ENCODE results near the gene CENPX.

The CENPX gene

GRCh38 chr17:81980122-81980521 lies 42.6 kb downstream of the CENPX start:
- Histone ChIP-seq H3K27ac (no peak overlapping the region), H3K9ac (no peak overlapping the region), H3K36me3 (ENCODE audit: control insufficient read depth, insufficient read depth, low read length) (no peaks in the 10 kb centered on the region), H3K4me3 (ENCODE audit: low read depth, low read length) (no peak overlapping the region), H3K9me3 (ENCODE audit: control insufficient read depth, low read length) (no peaks in the 10 kb centered on the region), H3K79me2 (peaks cover 11% of the 10 kb centered on the region), H3K27me3 (ENCODE audit: control insufficient read depth, insufficient read depth, low read length) (no peaks in the 10 kb centered on the region), H3K4me1 (peaks cover 10% of the 10 kb centered on the region), H3K4me2 (ENCODE audit: low read length) (no peak overlapping the region), H2AFZ (no peak overlapping the region)
- TF ChIP-seq, protein P1, sequence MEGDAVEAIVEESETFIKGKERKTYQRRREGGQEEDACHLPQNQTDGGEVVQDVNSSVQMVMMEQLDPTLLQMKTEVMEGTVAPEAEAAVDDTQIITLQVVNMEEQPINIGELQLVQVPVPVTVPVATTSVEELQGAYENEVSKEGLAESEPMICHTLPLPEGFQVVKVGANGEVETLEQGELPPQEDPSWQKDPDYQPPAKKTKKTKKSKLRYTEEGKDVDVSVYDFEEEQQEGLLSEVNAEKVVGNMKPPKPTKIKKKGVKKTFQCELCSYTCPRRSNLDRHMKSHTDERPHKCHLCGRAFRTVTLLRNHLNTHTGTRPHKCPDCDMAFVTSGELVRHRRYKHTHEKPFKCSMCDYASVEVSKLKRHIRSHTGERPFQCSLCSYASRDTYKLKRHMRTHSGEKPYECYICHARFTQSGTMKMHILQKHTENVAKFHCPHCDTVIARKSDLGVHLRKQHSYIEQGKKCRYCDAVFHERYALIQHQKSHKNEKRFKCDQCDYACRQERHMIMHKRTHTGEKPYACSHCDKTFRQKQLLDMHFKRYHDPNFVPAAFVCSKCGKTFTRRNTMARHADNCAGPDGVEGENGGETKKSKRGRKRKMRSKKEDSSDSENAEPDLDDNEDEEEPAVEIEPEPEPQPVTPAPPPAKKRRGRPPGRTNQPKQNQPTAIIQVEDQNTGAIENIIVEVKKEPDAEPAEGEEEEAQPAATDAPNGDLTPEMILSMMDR (IDR thresholded peaks at IDR 0.05) = no peak

GRCh38 chr17:81978524-81979298 lies 44.0 kb downstream of the CENPX start:
- H3K4me3 ChIP-seq (ENCODE audit: low read depth, low read length) = peak overlapping the region; percentile 93

GRCh38 chr17:81977211-81977808 lies 45.4 kb downstream of the CENPX start, which contains the start of gene ASPSCR1:
ASPSCR1 (plus strand) TSS chr17:81977629; CDS start chr17:81977647, 18 bp downstream.
- Histone ChIP-seq H3K4me1 (peaks cover 10% of the 10 kb centered on the region), H3K4me2 (ENCODE audit: low read length) (peak within 1 kb of the TSS; percentile 57), H3K79me2 (no peaks in the 10 kb centered on the region), H3K36me3 (ENCODE audit: control insufficient read depth, insufficient read depth, low read length) (no peaks in the 10 kb centered on the region), H3K27ac (peak within 1 kb of the TSS; percentile 52), H2AFZ (peak within 1 kb of the TSS; percentile 95), H3K9me3 (ENCODE audit: control insufficient read depth, low read length) (no peaks in the 10 kb centered on the region), H3K4me3 (ENCODE audit: low read depth, low read length) (peak within 1 kb of the TSS; percentile 93), H3K27me3 (ENCODE audit: control insufficient read depth, insufficient read depth, low read length) (no peaks in the 10 kb centered on the region), H3K9ac (peak within 1 kb of the TSS; percentile 31)
- TF ChIP-seq, protein P1 (IDR thresholded peaks at IDR 0.05) = no peak

More at GRCh38 chr17:81978524-81979298, 44.0 kb downstream of the CENPX start:
- H3K4me2 ChIP-seq (ENCODE audit: low read length) = peak overlapping the region; percentile 57
- H3K9me3 ChIP-seq (ENCODE audit: control insufficient read depth, low read length) = no peaks in the 10 kb centered on the region
- H2AFZ ChIP-seq = peak overlapping the region; percentile 8
- TF ChIP-seq, protein P1 (IDR thresholded peaks at IDR 0.05) = no peak
- H3K79me2 ChIP-seq = peaks cover 3% of the 10 kb centered on the region
- H3K36me3 ChIP-seq (ENCODE audit: control insufficient read depth, insufficient read depth, low read length) = no peaks in the 10 kb centered on the region
- H3K9ac ChIP-seq = no peak overlapping the region
- peaks cover 10% of the 10 kb centered on the region for H3K4me1 ChIP-seq
- peak overlapping the region; percentile 51 for H3K27ac ChIP-seq
- no peaks in the 10 kb centered on the region for H3K27me3 ChIP-seq (ENCODE audit: control insufficient read depth, insufficient read depth, low read length)

GRCh38 chr17:81976332-81977210 lies 46.1 kb downstream of the CENPX start:
- H3K79me2 ChIP-seq = no peaks in the 10 kb centered on the region
- H3K9ac ChIP-seq = no peak overlapping the region
- no peaks in the 10 kb centered on the region for H3K27me3 ChIP-seq (ENCODE audit: control insufficient read depth, insufficient read depth, low read length)
- H3K4me2 ChIP-seq (ENCODE audit: low read length) = peak overlapping the region; percentile 57
- H3K9me3 ChIP-seq (ENCODE audit: control insufficient read depth, low read length) = no peaks in the 10 kb centered on the region
- peak overlapping the region; percentile 52 for H3K27ac ChIP-seq
- H3K4me1 ChIP-seq = peaks cover 10% of the 10 kb centered on the region
- H3K36me3 ChIP-seq (ENCODE audit: control insufficient read depth, insufficient read depth, low read length) = no peaks in the 10 kb centered on the region
- H2AFZ ChIP-seq = peak overlapping the region; percentile 95
- H3K4me3 ChIP-seq (ENCODE audit: low read depth, low read length) = peak overlapping the region; percentile 93
- TF ChIP-seq, protein P1 (IDR thresholded peaks at IDR 0.05) = no peak
